ENCODE data around the gene PIEZO2. TPM values are rescaled to one million over a fixed set of nuclear protein-coding genes. Genes with fewer than 3 reads are reported as not detected.

Gene PIEZO2
- total RNA-seq, 1 donor from 2014 or later: 134 TPM

- no peak overlapping the region for H3K27ac Mint-ChIP-seq (ENCODE audit: unreplicated experiment)
- DNase-seq (ENCODE audit: extremely low spot score, unreplicated experiment): no peak
- no peaks in the 10 kb centered on the region for H3K4me1 Mint-ChIP-seq (ENCODE audit: unreplicated experiment)
- H3K9me3 Mint-ChIP-seq (ENCODE audit: unreplicated experiment): peaks cover 4% of the 10 kb centered on the region
- H3K36me3 Mint-ChIP-seq (ENCODE audit: unreplicated experiment): peaks cover 6% of the 10 kb centered on the region
- no peaks in the 10 kb centered on the region for H3K27me3 Mint-ChIP-seq (ENCODE audit: unreplicated experiment)
- TF ChIP-seq CTCF (IDR thresholded peaks at IDR 0.05): no peak
- no peak overlapping the region for H3K4me3 Mint-ChIP-seq (ENCODE audit: unreplicated experiment)
Measured at GRCh38 chr18:10814336-10814735, 335.0 kb downstream of the PIEZO2 start.

- no peaks in the 10 kb centered on the region for H3K9me3 Mint-ChIP-seq (ENCODE audit: unreplicated experiment)
- H3K36me3 Mint-ChIP-seq (ENCODE audit: unreplicated experiment): peaks cover 33% of the 10 kb centered on the region
- H3K27ac Mint-ChIP-seq (ENCODE audit: unreplicated experiment): no peak overlapping the region
- H3K4me1 Mint-ChIP-seq (ENCODE audit: unreplicated experiment): no peaks in the 10 kb centered on the region
- H3K27me3 Mint-ChIP-seq (ENCODE audit: unreplicated experiment): no peaks in the 10 kb centered on the region
- TF ChIP-seq CTCF (IDR thresholded peaks at IDR 0.05): no peak
- no peak for DNase-seq (ENCODE audit: extremely low spot score, unreplicated experiment)
- H3K4me3 Mint-ChIP-seq (ENCODE audit: unreplicated experiment): no peak overlapping the region
Measured at GRCh38 chr18:10805587-10806118, 343.7 kb downstream of the PIEZO2 start.

- Mint-ChIP-seq H3K9me3 (ENCODE audit: unreplicated experiment) (no peaks in the 10 kb centered on the region), H3K27ac (ENCODE audit: unreplicated experiment) (no peak overlapping the region), H3K4me1 (ENCODE audit: unreplicated experiment) (no peaks in the 10 kb centered on the region), H3K4me3 (ENCODE audit: unreplicated experiment) (no peak overlapping the region), H3K36me3 (ENCODE audit: unreplicated experiment) (peaks cover 46% of the 10 kb centered on the region), H3K27me3 (ENCODE audit: unreplicated experiment) (no peaks in the 10 kb centered on the region)
- TF ChIP-seq CTCF (IDR thresholded peaks at IDR 0.05): no peak
- DNase-seq (ENCODE audit: extremely low spot score, unreplicated experiment): no peak
Measured at GRCh38 chr18:10804126-10804525, 345.2 kb downstream of the PIEZO2 start.

GRCh38 chr18:10798727-10799550 is 350.4 kb downstream of the PIEZO2 start:
- Mint-ChIP-seq H3K4me1 (ENCODE audit: unreplicated experiment) (no peaks in the 10 kb centered on the region), H3K27ac (ENCODE audit: unreplicated experiment) (no peak overlapping the region), H3K36me3 (ENCODE audit: unreplicated experiment) (peaks cover 50% of the 10 kb centered on the region), H3K27me3 (ENCODE audit: unreplicated experiment) (no peaks in the 10 kb centered on the region), H3K9me3 (ENCODE audit: unreplicated experiment) (no peaks in the 10 kb centered on the region), H3K4me3 (ENCODE audit: unreplicated experiment) (no peak overlapping the region)
- no peak for TF ChIP-seq CTCF (IDR thresholded peaks at IDR 0.05)
- DNase-seq (ENCODE audit: extremely low spot score, unreplicated experiment): no peak

- Mint-ChIP-seq H3K27ac (ENCODE audit: unreplicated experiment) (no peak overlapping the region), H3K4me3 (ENCODE audit: unreplicated experiment) (no peak overlapping the region), H3K9me3 (ENCODE audit: unreplicated experiment) (no peaks in the 10 kb centered on the region), H3K27me3 (ENCODE audit: unreplicated experiment) (no peaks in the 10 kb centered on the region), H3K4me1 (ENCODE audit: unreplicated experiment) (no peaks in the 10 kb centered on the region), H3K36me3 (ENCODE audit: unreplicated experiment) (peaks cover 52% of the 10 kb centered on the region)
- DNase-seq (ENCODE audit: extremely low spot score, unreplicated experiment): no peak
- no peak for TF ChIP-seq CTCF (IDR thresholded peaks at IDR 0.05)
Measured at GRCh38 chr18:10797896-10798295, 351.5 kb downstream of the PIEZO2 start.
